Activated CD4-positive, alpha-beta T cell treated with anti-CD3 and anti-CD28 coated beads, Interleukin-2, amount 10 ng/mL, durations not matched to agents 7 days and 5 days (primary cell): Measurements from ENCODE around the gene CREB5. TPM values are rescaled to one million over a fixed set of nuclear protein-coding genes. Genes with fewer than 3 reads are reported as not detected.
A peak's percentile ranks its signal among the peaks of the same experiment; 100 is the strongest.

Experiments used
- CTCF ChIA-PET: fragments of 350-600 bp; sonication (Branson Sonifier 250); formaldehyde crosslinking; loops from one replicate; lab custom pipeline; 2021; ENCODE audit warnings: antibody characterized with exemption; lab: Charles Lee
- POLR2A ChIA-PET: fragments of 350-600 bp; sonication (Branson Sonifier 250); formaldehyde crosslinking; loops from one replicate; lab custom pipeline; 2021; ENCODE audit warnings: antibody characterized with exemption; lab: Charles Lee
- DNase-seq: peaks from one replicate; pipeline ENCODE4 v3.0.0-alpha.2; 2020
- H3K27ac Mint-ChIP-seq: one replicate; pipeline ENCODE4 v1.8.0; 2021; ENCODE audit warnings: mild to moderate bottlenecking, moderate library complexity, mixed read lengths
- H3K27me3 Mint-ChIP-seq: one replicate; pipeline ENCODE4 v1.8.0; 2021; ENCODE audit warnings: mixed read lengths
- H3K36me3 Mint-ChIP-seq: one replicate; pipeline ENCODE4 v1.8.0; 2021; ENCODE audit warnings: low read depth, mixed read lengths
- H3K4me1 Mint-ChIP-seq: one replicate; pipeline ENCODE4 v1.8.0; 2021; ENCODE audit warnings: mixed read lengths
- H3K4me3 Mint-ChIP-seq: one replicate; pipeline ENCODE4 v1.8.0; 2021; ENCODE audit warnings: mild to moderate bottlenecking, moderate library complexity, mixed read lengths
- H3K9me3 Mint-ChIP-seq: one replicate; pipeline ENCODE4 v1.8.0; 2021; ENCODE audit warnings: mixed read lengths
- total RNA-seq, 2 experiments: library from RNA; stranded (reverse); gene quantifications; one replicate each; pipeline ENCODE4 v1.2.3, GENCODE V29; 2021

Gene CREB5
- total RNA-seq, 2 experiments from 2014 or later: not detected

DNA sequence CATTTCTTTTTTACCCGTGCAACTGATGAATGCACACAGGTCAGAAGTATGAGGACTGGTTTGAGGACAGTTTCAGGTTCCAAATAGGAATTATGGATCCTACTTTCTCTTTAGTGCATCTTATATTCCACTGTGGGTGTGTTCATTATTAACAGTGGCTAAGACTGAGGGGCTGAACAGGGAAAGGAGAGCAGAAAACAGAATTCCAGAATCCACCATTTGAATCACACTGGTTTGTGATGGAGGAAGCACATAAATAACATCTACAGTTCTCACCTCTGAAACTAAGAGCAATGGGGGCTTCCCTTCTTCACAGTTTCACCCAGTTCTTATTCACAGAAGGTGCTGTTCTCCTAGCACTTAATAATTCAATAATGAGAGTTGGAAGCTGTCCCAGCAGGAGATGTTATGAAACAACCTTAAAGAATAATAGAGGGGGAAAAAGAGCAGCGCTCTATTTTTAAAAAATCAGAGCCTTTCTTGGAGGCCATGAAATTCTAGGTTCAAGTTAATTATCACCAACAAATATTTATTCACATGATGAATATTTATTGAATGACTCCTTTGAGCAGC is 205.1 kb downstream of the CREB5 start:
- H3K9me3 Mint-ChIP-seq: no peaks in the 10 kb centered on the region
- H3K4me3 Mint-ChIP-seq: no peak overlapping the region
- H3K36me3 Mint-ChIP-seq: no peaks in the 10 kb centered on the region
- DNase-seq: no peak
- ChIA-PET CTCF (no interaction called here), POLR2A (no interaction called here)
- no peaks in the 10 kb centered on the region for H3K4me1 Mint-ChIP-seq
- no peak overlapping the region for H3K27ac Mint-ChIP-seq
- H3K27me3 Mint-ChIP-seq: peaks cover 5% of the 10 kb centered on the region

DNA sequence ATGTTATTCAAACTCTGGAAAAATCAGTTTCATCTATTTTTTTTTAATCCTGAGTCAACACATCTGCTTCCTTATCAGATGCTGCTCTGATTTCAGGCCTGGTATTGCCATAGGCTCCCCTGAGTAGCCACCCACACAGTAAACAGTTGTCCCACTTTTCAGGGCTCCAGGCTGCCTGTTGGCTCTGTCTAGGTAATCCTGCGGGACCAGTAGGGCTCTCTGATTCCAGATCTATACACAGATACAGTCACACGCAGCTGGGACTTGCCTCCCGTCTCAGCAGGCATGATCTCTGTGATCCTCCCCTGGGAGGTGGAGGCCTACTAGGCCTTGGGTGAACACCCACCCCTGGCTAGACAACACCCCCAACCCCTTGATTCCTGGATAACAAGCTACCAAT is 206.1 kb downstream of the CREB5 start:
- H3K4me1 Mint-ChIP-seq: no peaks in the 10 kb centered on the region
- H3K9me3 Mint-ChIP-seq: no peaks in the 10 kb centered on the region
- no peak overlapping the region for H3K27ac Mint-ChIP-seq
- no peak for DNase-seq
- ChIA-PET CTCF (no interaction called here), POLR2A (interaction anchor here (0.6 kb wide), 1 partner anchor 265 kb away, joined by 5 read pairs; no protein-coding TSS in a partner anchor)
- H3K27me3 Mint-ChIP-seq: peaks cover 5% of the 10 kb centered on the region
- no peak overlapping the region for H3K4me3 Mint-ChIP-seq
- H3K36me3 Mint-ChIP-seq: no peaks in the 10 kb centered on the region

DNA sequence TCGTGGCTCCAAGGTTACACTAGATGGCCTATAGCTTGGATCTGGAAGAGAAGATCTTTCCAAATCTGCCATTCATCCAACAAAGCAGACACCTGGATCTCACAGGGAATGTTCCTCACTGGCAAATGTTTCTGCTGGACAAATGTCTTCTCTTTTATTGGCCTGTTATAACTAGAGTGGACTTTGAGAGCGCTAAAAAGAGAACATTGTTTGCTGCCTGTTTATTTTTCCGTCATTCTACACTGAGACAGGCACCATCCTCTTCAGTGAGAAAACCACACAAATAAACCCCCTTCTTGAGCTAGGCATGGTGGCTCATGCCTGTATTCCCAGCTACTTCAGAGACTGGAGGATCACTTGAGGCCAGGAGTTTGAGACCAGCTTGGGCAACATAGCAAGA is 206.9 kb downstream of the CREB5 start:
- ChIA-PET CTCF (no interaction called here), POLR2A (no interaction called here)
- Mint-ChIP-seq H3K27me3 (peaks cover 2% of the 10 kb centered on the region), H3K9me3 (no peaks in the 10 kb centered on the region), H3K4me1 (no peaks in the 10 kb centered on the region), H3K4me3 (no peak overlapping the region), H3K27ac (no peak overlapping the region), H3K36me3 (no peaks in the 10 kb centered on the region)
- DNase-seq: no peak

GRCh38 chr7:28621369-28621841 is 209.1 kb downstream of the CREB5 start:
- CTCF ChIA-PET: no interaction called here

GRCh38 chr7:28623105-28623730 is 210.9 kb downstream of the CREB5 start:
- Mint-ChIP-seq H3K27ac (no peak overlapping the region), H3K4me1 (no peaks in the 10 kb centered on the region)

More at GRCh38 chr7:28621369-28621841, 209.1 kb downstream of the CREB5 start:
- H3K27ac Mint-ChIP-seq: no peak overlapping the region
- no peaks in the 10 kb centered on the region for H3K36me3 Mint-ChIP-seq
- H3K4me3 Mint-ChIP-seq: no peak overlapping the region
- POLR2A ChIA-PET: no interaction called here
- no peaks in the 10 kb centered on the region for H3K27me3 Mint-ChIP-seq
- DNase-seq: no peak
- H3K4me1 Mint-ChIP-seq: no peaks in the 10 kb centered on the region
- H3K9me3 Mint-ChIP-seq: no peaks in the 10 kb centered on the region

GRCh38 chr7:28623863-28624262 is 211.5 kb downstream of the CREB5 start:
- no peak overlapping the region for H3K27ac Mint-ChIP-seq
- H3K4me1 Mint-ChIP-seq: no peaks in the 10 kb centered on the region
- ChIA-PET POLR2A (no interaction called here), CTCF (no interaction called here)
- peaks cover 3% of the 10 kb centered on the region for H3K27me3 Mint-ChIP-seq
- no peak for DNase-seq
- H3K36me3 Mint-ChIP-seq: no peaks in the 10 kb centered on the region
- H3K9me3 Mint-ChIP-seq: no peaks in the 10 kb centered on the region
- no peak overlapping the region for H3K4me3 Mint-ChIP-seq

More at GRCh38 chr7:28623105-28623730, 210.9 kb downstream of the CREB5 start:
- Mint-ChIP-seq H3K36me3 (no peaks in the 10 kb centered on the region), H3K9me3 (no peaks in the 10 kb centered on the region), H3K4me3 (no peak overlapping the region), H3K27me3 (peaks cover under 1% of the 10 kb centered on the region)
- ChIA-PET CTCF (no interaction called here), POLR2A (no interaction called here)
- DNase-seq: no peak

GRCh38 chr7:28625432-28625831 is 213.1 kb downstream of the CREB5 start:
- no peak overlapping the region for H3K27ac Mint-ChIP-seq
- no peaks in the 10 kb centered on the region for H3K4me1 Mint-ChIP-seq
- H3K9me3 Mint-ChIP-seq: no peaks in the 10 kb centered on the region
- ChIA-PET POLR2A (no interaction called here), CTCF (no interaction called here)
- H3K27me3 Mint-ChIP-seq: peaks cover 6% of the 10 kb centered on the region
- DNase-seq: no peak
- no peak overlapping the region for H3K4me3 Mint-ChIP-seq
- H3K36me3 Mint-ChIP-seq: no peaks in the 10 kb centered on the region

GRCh38 chr7:28626221-28626620 is 213.9 kb downstream of the CREB5 start:
- Mint-ChIP-seq H3K4me3 (no peak overlapping the region), H3K9me3 (no peaks in the 10 kb centered on the region), H3K27me3 (peaks cover 6% of the 10 kb centered on the region), H3K27ac (no peak overlapping the region), H3K36me3 (no peaks in the 10 kb centered on the region), H3K4me1 (no peaks in the 10 kb centered on the region)
- CTCF ChIA-PET: no interaction called here
- POLR2A ChIA-PET: no interaction called here
- DNase-seq: no peak

- Mint-ChIP-seq H3K27me3 (peaks cover 6% of the 10 kb centered on the region), H3K9me3 (no peaks in the 10 kb centered on the region), H3K36me3 (no peaks in the 10 kb centered on the region), H3K27ac (no peak overlapping the region), H3K4me3 (no peak overlapping the region), H3K4me1 (no peaks in the 10 kb centered on the region)
- CTCF ChIA-PET: no interaction called here
- POLR2A ChIA-PET: no interaction called here
- DNase-seq: peak; percentile 16
Measured at GRCh38 chr7:28626624-28627262, 214.4 kb downstream of the CREB5 start.

GRCh38 chr7:28627263-28627653 is 214.9 kb downstream of the CREB5 start:
- ChIA-PET POLR2A (no interaction called here), CTCF (no interaction called here)
- H3K27ac Mint-ChIP-seq: no peak overlapping the region
- no peak overlapping the region for H3K4me3 Mint-ChIP-seq
- no peaks in the 10 kb centered on the region for H3K9me3 Mint-ChIP-seq
- H3K27me3 Mint-ChIP-seq: peaks cover 6% of the 10 kb centered on the region
- H3K4me1 Mint-ChIP-seq: no peaks in the 10 kb centered on the region
- DNase-seq: no peak
- no peaks in the 10 kb centered on the region for H3K36me3 Mint-ChIP-seq

- ChIA-PET CTCF (interaction anchor here (0.6 kb wide), 1 partner anchor 704 kb away, joined by 5 read pairs; no protein-coding TSS in a partner anchor), POLR2A (no interaction called here)
- Mint-ChIP-seq H3K36me3 (no peaks in the 10 kb centered on the region), H3K4me3 (no peak overlapping the region), H3K4me1 (no peaks in the 10 kb centered on the region), H3K27ac (no peak overlapping the region), H3K27me3 (peaks cover 6% of the 10 kb centered on the region), H3K9me3 (no peaks in the 10 kb centered on the region)
- no peak for DNase-seq
Measured at GRCh38 chr7:28627896-28628295, 215.6 kb downstream of the CREB5 start.

- no peaks in the 10 kb centered on the region for H3K36me3 Mint-ChIP-seq
- no peaks in the 10 kb centered on the region for H3K9me3 Mint-ChIP-seq
- H3K4me1 Mint-ChIP-seq: no peaks in the 10 kb centered on the region
- H3K4me3 Mint-ChIP-seq: no peak overlapping the region
- H3K27me3 Mint-ChIP-seq: peaks cover 9% of the 10 kb centered on the region
- no peak overlapping the region for H3K27ac Mint-ChIP-seq
- ChIA-PET POLR2A (no interaction called here), CTCF (no interaction called here)
- DNase-seq: no peak
Measured at GRCh38 chr7:28629216-28629842, 217.0 kb downstream of the CREB5 start.

DNA sequence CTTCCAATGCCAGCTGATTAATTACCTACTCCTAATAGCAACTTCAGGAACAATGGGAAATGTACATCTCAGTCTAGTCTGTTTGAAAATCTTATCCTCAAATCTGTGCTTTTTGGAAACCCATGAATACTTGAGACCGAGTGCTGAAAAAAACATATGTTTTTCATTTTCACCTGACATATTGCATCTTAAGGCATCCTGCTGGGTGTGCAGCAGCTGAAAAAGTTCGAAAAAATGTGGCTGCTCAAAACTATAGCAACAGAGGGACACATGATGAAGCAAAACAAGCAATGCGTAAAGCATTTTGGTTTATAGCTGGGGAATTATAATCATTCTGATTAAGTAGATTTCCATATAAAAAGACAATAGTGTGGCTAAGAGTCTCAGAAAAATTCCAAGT is 218.0 kb downstream of the CREB5 start:
- no peaks in the 10 kb centered on the region for H3K9me3 Mint-ChIP-seq
- CTCF ChIA-PET: no interaction called here

More for the DNA sequence above, 218.0 kb downstream of the CREB5 start:
- POLR2A ChIA-PET: no interaction called here
- Mint-ChIP-seq H3K27me3 (peaks cover 14% of the 10 kb centered on the region), H3K27ac (no peak overlapping the region), H3K36me3 (no peaks in the 10 kb centered on the region), H3K4me3 (no peak overlapping the region), H3K4me1 (no peaks in the 10 kb centered on the region)
- DNase-seq: no peak
